ENCODE measurements around the gene TIMM44. TPM values are rescaled to one million over a fixed set of nuclear protein-coding genes. Genes with fewer than 3 reads are reported as not detected.

The TIMM44 gene
- total and polyA plus RNA-seq, 8 donors, result 19.8 to 83.1 (median 27.0) TPM

DNA sequence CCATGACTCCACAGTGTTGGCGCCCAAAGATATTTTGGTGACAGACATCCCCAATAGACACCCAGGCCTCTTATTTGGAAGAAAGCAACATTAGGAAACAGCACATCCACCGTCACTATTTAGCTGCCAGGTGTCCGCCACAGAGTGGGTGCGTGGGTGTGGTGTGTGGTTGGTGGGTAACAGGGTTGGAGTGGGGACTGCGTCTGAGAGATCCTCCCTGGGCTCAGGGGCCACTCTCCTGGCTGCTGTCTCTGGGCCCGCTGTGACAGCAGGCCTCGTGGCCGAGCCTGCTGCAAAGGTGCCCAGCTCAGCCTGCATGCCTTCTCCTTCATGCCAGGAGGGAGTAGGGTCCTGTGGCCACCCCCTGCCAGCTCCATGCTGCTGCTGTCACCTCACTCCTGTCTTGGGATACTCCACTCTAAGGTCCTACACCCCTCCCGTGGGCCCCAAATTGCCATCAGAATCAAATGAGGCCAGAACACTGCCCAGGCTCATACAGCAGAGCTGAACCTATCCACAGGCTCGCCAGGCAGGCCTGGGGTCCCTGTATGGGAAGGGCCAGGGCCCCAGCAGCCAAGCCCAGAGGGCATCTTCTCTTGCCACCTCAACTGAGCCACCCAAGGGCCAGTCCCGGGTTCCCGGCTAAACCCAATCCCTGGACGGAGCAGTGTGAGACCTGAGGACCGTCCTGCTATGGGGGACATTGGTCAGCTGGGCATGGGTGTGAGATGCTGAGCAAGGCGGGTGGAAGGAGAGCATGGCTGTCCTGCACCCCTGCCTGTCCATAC lies 24.7 kb upstream of the TIMM44 start:
- no peak for ATAC-seq
- no peak for FAIRE-seq
- H3K27ac ChIP-seq, result no peak overlapping the region
- H3K4me1 ChIP-seq, result no peaks in the 10 kb centered on the region
- intact Hi-C loops (cut with DNase I), result no loop called here
- TF ChIP-seq, protein P1, sequence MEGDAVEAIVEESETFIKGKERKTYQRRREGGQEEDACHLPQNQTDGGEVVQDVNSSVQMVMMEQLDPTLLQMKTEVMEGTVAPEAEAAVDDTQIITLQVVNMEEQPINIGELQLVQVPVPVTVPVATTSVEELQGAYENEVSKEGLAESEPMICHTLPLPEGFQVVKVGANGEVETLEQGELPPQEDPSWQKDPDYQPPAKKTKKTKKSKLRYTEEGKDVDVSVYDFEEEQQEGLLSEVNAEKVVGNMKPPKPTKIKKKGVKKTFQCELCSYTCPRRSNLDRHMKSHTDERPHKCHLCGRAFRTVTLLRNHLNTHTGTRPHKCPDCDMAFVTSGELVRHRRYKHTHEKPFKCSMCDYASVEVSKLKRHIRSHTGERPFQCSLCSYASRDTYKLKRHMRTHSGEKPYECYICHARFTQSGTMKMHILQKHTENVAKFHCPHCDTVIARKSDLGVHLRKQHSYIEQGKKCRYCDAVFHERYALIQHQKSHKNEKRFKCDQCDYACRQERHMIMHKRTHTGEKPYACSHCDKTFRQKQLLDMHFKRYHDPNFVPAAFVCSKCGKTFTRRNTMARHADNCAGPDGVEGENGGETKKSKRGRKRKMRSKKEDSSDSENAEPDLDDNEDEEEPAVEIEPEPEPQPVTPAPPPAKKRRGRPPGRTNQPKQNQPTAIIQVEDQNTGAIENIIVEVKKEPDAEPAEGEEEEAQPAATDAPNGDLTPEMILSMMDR (IDR thresholded peaks at IDR 0.05), result no peak
- H3K27me3 ChIP-seq, result no peaks in the 10 kb centered on the region
- H3K9me3 ChIP-seq, result no peaks in the 10 kb centered on the region
- no peak overlapping the region for H3K4me3 ChIP-seq
- 93 to 95% methylated on average over 14 to 15 of the region's 15 CpGs for WGBS, 2 donors
- H3K36me3 ChIP-seq, result peaks cover 0 to 29% (median 3%) of the 10 kb centered on the region in 3 donors
- DNase-seq, result peak in 1 of 6 donors; percentile 38

DNA sequence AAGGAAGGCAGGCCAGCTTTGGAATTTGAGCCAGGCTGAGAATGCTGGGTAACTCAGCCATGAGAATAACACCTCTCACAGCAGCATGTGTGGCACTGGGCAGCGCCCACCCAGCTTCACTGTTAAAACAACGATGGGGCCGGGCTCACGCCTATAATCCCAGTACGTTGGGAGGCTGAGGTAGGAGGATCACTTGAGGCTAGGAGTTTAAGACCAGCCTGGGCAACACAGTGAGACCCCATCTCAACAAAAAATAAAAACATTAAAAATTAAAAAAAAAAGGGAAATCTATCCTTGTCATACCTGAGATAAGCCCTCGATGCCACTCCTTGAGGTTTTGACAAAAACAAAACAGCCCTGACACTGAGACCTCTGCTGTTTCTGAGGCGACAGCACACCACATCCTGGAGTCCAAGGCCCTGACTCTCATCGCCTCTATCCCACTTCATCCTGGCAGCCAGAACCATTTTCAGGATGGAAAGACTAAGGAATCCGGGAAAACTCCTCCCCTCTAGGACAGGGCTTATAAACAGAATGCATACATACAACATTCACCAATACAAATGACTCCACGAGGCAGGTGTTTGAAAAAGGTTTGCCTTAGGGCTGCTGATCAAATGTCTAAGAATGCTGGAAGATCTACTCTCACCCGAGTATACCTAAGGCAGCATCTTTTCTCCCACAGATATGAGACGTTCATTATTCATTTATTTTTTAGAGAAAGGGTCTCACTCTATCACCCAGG lies 22.6 kb upstream of the TIMM44 start:
- 88% methylated on average over 12 of the region's 12 CpGs for WGBS, 2 donors
- FAIRE-seq (no peak), ATAC-seq (no peak), DNase-seq (peak in 1 of 6 donors; percentile 8)
- H3K4me3 ChIP-seq, result no peak overlapping the region
- H3K36me3 ChIP-seq, result peaks cover 0 to 35% (median 0%) of the 10 kb centered on the region in 3 donors
- TF ChIP-seq, protein P1 (IDR thresholded peaks at IDR 0.05), result no peak
- intact Hi-C loops (cut with DNase I), result no loop called here
- H3K27ac ChIP-seq, result no peak overlapping the region
- H3K27me3 ChIP-seq, result no peaks in the 10 kb centered on the region
- H3K9me3 ChIP-seq, result no peaks in the 10 kb centered on the region
- no peaks in the 10 kb centered on the region for H3K4me1 ChIP-seq

DNA sequence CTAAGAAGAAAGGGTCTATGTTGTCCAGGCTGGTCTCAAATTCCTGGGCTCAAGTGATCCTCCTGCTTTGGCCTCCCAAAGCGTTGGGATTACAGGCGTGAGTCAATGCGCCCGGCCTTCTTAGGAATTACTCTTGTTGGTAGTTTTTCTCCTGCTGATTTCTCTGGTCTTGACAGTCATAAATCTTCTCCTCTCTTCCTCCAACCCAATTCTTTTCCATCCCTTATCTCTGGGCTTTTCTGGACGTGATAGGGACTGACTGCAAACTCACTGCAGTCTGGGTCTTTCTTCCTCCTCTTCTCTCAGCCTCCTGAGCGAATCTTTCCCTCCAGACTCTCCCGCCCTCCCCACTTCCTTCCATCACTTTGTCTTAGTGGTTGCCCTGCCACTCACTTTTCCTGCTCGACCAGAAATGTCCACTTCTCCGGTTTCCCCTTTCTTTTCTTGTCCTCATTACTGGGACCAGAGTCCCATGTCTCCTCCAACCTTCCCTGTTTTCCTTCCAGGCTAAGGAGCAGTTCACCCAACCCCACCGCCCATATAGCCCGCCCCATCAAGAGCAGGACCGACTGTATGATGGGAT lies 21.9 kb upstream of the TIMM44 start:
- FAIRE-seq, result no peak
- WGBS, 2 donors, result 87 to 89% methylated on average over 12 of the region's 12 CpGs
- TF ChIP-seq, protein P1 (IDR thresholded peaks at IDR 0.05), result no peak
- Histone ChIP-seq H3K9me3 (no peaks in the 10 kb centered on the region), H3K36me3 (peaks cover 0 to 35% (median 0%) of the 10 kb centered on the region in 3 donors), H3K27ac (no peak overlapping the region), H3K4me3 (no peak overlapping the region), H3K4me1 (no peaks in the 10 kb centered on the region), H3K27me3 (no peaks in the 10 kb centered on the region)
- DNase-seq, result peak in 1 of 6 donors; percentile 4
- ATAC-seq, result no peak
- intact Hi-C loops (cut with DNase I), result no loop called here

DNA sequence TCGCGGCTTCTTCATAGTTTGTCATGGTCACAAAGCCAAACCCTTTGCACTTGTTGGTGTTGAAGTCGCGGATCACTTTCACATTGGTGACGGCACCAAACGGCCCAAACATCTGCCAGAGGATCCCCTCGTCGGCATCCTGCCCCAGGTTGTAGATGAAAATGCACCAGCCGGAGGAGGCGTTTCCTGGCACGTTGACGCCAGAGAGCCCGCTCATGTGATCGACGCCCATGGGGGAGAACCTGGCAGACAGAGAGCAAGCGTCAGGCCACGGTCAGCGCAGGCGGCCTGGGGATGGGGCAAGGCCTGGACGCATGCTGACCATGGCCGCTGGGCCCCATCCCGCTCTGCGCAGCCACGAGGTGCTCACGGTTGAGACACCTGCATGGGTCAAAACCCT lies 20.1 kb upstream of the TIMM44 start:
- Histone ChIP-seq H3K27ac (no peak overlapping the region), H3K27me3 (no peaks in the 10 kb centered on the region), H3K4me1 (no peaks in the 10 kb centered on the region), H3K9me3 (no peaks in the 10 kb centered on the region), H3K36me3 (peaks cover 0 to 35% (median 0%) of the 10 kb centered on the region in 3 donors), H3K4me3 (no peak overlapping the region)
- DNase-seq (peak in 2 of 6 donors; percentile 46 to 53), FAIRE-seq (no peak), ATAC-seq (no peak)
- TF ChIP-seq, protein P1 (IDR thresholded peaks at IDR 0.05), result no peak
- 94 to 95% methylated on average over 25 of the region's 25 CpGs for WGBS, 2 donors
- intact Hi-C loops (cut with DNase I), result no loop called here

Measured in pancreas (tissue), 10 donors.